Tibial artery (tissue), 4 donors: Measurements from ENCODE around the gene PROK2.

Experiments used
- DNase-seq, 2 donors: peaks; one replicate each; pipeline ENCODE4 v3.0.0-alpha.2; 2019
- H3K27ac ChIP-seq, 2 donors: fragments of 200-600 bp; sonication (generic) in 1 of 2; 1 replicate in 1 of 2; 2 replicates in 1 of 2; pipeline ENCODE4 v1.5.1; 2018 to 2019; ENCODE audit warnings: mild to moderate bottlenecking in 1 of 2
- H3K27me3 ChIP-seq, 2 donors: fragments of 200-600 bp; sonication (generic) in 1 of 2; one replicate each; pipeline versions ENCODE4 v1.5.1 to v1.6.0; 2016 to 2019
- H3K36me3 ChIP-seq, 3 donors: fragments of 200-600 bp; sonication (generic) in 2 of 3; one replicate each; pipeline ENCODE4 v1.5.1; 2016 to 2019; ENCODE audit warnings: mild to moderate bottlenecking in 2 of 3
- H3K4me1 ChIP-seq, 4 donors: fragments of 200-600 bp; sonication (generic) in 2 of 4; 1 replicate in 3 of 4; 2 replicates in 1 of 4; pipeline ENCODE4 v1.5.1; 2016 to 2019
- H3K4me3 ChIP-seq, 2 donors: fragments of 200-600 bp; sonication (generic) in 1 of 2; 1 replicate in 1 of 2; 2 replicates in 1 of 2; pipeline ENCODE4 v1.5.1; 2018 to 2019; ENCODE audit warnings: mild to moderate bottlenecking in 2 of 2
- H3K9me3 ChIP-seq, 3 donors: fragments of 200-600 bp; sonication (generic) in 1 of 3; one replicate each; pipeline ENCODE4 v1.5.1; 2016 to 2019
- CTCF ChIP-seq, 2 experiments: fragments of 200-600 bp in 1 of 2; fragments of 450-650 bp in 1 of 2; IDR thresholded peaks; one replicate each; pipeline ENCODE4 v1.5.1; 2017 to 2019; ENCODE audit warnings: antibody characterized with exemption in 2 of 2, mild to moderate bottlenecking in 1 of 2, moderate library complexity in 1 of 2
- intact Hi-C: fragments of 100-400 bp; cut with DNase I; formaldehyde crosslinking; loops from one replicate; pipeline ENCODE4 v1.15.0; 2023; ENCODE audit warnings: low total_unique reads

Gene PROK2

GRCh38 chr3:71816767-71817156 lies 31.8 kb upstream of the PROK2 start:
- no peak for DNase-seq
- intact Hi-C loops, result no loop called here
- Histone ChIP-seq H3K4me1 (no peaks in the 10 kb centered on the region), H3K27me3 (no peaks in the 10 kb centered on the region), H3K36me3 (no peaks in the 10 kb centered on the region), H3K4me3 (no peak overlapping the region), H3K27ac (no peak overlapping the region), H3K9me3 (no peaks in the 10 kb centered on the region)
- TF ChIP-seq CTCF (IDR thresholded peaks at IDR 0.05), result no peak

- no peaks in the 10 kb centered on the region for H3K4me1 ChIP-seq
- TF ChIP-seq CTCF (IDR thresholded peaks at IDR 0.05), result no peak
- no peaks in the 10 kb centered on the region for H3K36me3 ChIP-seq
- intact Hi-C loops, result no loop called here
- H3K27ac ChIP-seq, result no peak overlapping the region
- no peak for DNase-seq
- H3K9me3 ChIP-seq, result no peaks in the 10 kb centered on the region
- H3K27me3 ChIP-seq, result no peaks in the 10 kb centered on the region
- no peak overlapping the region for H3K4me3 ChIP-seq
These were observed 30.6 kb upstream of the PROK2 start for GRCh38 chr3:71815340-71816067.

GRCh38 chr3:71813704-71814103 lies 28.8 kb upstream of the PROK2 start:
- H3K9me3 ChIP-seq, result no peaks in the 10 kb centered on the region
- H3K27ac ChIP-seq, result no peak overlapping the region
- TF ChIP-seq CTCF (IDR thresholded peaks at IDR 0.05), result no peak
- H3K36me3 ChIP-seq, result no peaks in the 10 kb centered on the region
- intact Hi-C loops, result no loop called here
- no peak overlapping the region for H3K4me3 ChIP-seq
- no peak for DNase-seq
- no peaks in the 10 kb centered on the region for H3K4me1 ChIP-seq
- no peaks in the 10 kb centered on the region for H3K27me3 ChIP-seq

- no peak for DNase-seq
- no peak overlapping the region for H3K27ac ChIP-seq
- no peaks in the 10 kb centered on the region for H3K36me3 ChIP-seq
- no peaks in the 10 kb centered on the region for H3K9me3 ChIP-seq
- H3K4me3 ChIP-seq, result no peak overlapping the region
- intact Hi-C loops, result no loop called here
- H3K27me3 ChIP-seq, result no peaks in the 10 kb centered on the region
- TF ChIP-seq CTCF (IDR thresholded peaks at IDR 0.05), result no peak
- H3K4me1 ChIP-seq, result no peaks in the 10 kb centered on the region
These were observed 28.1 kb upstream of the PROK2 start for GRCh38 chr3:71813073-71813472.

GRCh38 chr3:71810056-71810455 lies 25.1 kb upstream of the PROK2 start:
- no peak for TF ChIP-seq CTCF (IDR thresholded peaks at IDR 0.05)
- Histone ChIP-seq H3K4me1 (no peaks in the 10 kb centered on the region), H3K36me3 (no peaks in the 10 kb centered on the region), H3K4me3 (no peak overlapping the region), H3K9me3 (no peaks in the 10 kb centered on the region), H3K27me3 (peaks cover 0 to 12% of the 10 kb centered on the region in 2 donors), H3K27ac (no peak overlapping the region)
- intact Hi-C loops, result no loop called here
- DNase-seq, result no peak
